HG02642 (cell line): Measurements from ENCODE around the gene NEK6.

Source experiments
- ATAC-seq: cut with Tn5 transposase; IDR thresholded peaks from one replicate; pipeline ENCODE4 v1.9.1; 2021; ENCODE audit warnings: mild to moderate bottlenecking; ENCODE audit not compliant: unreplicated experiment, poor library complexity

The NEK6 gene

GRCh38 chr9:124363326-124364096, 105.8 kb downstream of the NEK6 start:
- no peak for ATAC-seq

DNA sequence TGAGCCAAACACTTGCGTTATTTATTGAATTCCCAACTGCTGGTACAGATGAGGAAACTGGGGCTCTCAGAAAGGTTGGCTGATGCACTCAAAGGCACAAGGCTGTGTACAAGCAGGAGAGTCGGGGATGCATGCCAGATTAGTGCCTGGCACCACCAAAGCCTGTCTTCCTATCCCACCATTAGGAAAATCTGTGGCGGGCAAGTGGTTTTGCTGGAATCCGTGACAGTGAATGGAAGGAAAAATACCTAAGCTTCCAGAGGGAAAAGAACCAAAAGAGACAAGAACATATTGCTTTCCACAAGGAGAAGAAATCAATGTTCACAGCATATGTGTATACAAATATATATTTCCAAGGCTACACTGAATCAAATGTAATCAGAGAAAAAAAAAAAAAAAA, 106.4 kb downstream of the NEK6 start:
- ATAC-seq: no peak

GRCh38 chr9:124365036-124365435, 107.3 kb downstream of the NEK6 start:
- no peak for ATAC-seq

DNA sequence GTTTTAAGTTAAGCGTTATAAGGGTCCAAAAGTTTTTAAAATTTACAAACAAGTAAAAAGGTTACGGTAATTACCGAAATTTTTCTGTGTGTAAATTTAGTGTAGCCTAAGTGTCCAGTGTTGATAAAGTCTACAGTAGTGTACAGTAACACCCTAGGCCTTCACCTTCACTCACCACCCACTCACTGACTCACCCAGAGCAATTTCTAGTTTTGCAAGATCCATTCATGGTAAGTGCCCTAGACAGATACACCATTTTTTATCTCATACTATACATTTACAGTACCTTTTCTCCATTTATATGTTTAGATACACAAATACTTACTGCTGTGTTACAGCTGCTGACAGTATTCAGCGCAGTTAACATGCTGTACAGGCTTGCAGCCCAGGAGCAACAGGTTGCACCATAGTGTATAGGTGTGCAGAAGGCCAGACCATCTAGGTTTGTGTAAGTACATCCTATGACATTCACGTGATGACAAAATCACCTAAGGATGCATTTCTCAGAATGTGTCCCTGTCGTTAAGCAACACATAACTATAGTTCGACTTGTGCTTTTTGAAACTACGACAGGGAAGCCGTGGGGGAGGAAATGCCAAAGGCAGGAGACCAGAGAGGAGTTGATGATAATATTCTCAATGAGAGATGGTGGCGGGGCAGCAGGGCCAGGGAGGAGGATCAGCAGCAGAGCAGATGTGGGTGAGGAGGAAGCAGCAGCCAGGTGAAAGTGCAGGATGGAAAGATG, 108.9 kb downstream of the NEK6 start:
- no peak for ATAC-seq

- no peak for ATAC-seq
Observed at GRCh38 chr9:124368692-124369091, 110.9 kb downstream of the NEK6 start.

- no peak for ATAC-seq
Observed at GRCh38 chr9:124369231-124369797, 111.6 kb downstream of the NEK6 start.

- ATAC-seq: no peak
Observed at GRCh38 chr9:124370896-124371582, 113.3 kb downstream of the NEK6 start.

DNA sequence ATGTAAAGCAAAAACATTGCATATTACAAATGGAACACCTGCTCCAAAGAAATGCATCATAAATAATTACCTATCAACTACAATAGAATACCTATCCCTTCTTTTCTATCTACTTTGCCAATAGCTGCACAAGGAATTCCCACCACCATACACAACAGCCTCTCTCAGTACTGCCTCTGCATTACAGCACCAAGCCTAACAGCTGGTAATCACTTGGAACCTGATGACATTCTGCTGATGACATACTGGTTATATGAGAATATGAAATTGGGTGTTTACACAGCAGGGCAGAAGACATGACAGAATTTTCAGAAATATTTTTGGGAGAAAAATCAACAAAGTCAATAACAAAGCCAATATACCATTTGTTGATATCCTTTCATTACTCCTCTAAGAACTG, 114.3 kb downstream of the NEK6 start:
- ATAC-seq: no peak

DNA sequence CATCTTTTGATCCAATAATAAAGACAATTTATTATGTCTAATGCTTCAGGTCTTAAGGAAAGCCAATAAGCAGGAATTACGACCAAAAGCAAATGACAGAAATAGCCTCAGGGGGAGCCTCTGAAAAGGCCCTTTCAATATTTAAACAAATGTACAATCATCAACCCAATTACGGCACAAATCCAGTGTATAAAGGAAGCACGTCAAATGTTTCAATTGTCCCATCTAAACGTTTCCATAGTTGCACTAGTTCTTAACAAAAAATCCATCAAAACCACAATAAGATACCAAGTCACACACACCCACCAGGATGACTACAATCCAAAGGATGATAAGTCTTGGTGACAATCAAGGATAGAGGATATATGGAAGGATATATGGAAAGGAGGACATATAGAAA, 115.6 kb downstream of the NEK6 start:
- ATAC-seq: no peak

- no peak for ATAC-seq
Observed at GRCh38 chr9:124373851-124374250, 116.1 kb downstream of the NEK6 start.

GRCh38 chr9:124375726-124376125, 118.0 kb downstream of the NEK6 start:
- ATAC-seq: no peak

DNA sequence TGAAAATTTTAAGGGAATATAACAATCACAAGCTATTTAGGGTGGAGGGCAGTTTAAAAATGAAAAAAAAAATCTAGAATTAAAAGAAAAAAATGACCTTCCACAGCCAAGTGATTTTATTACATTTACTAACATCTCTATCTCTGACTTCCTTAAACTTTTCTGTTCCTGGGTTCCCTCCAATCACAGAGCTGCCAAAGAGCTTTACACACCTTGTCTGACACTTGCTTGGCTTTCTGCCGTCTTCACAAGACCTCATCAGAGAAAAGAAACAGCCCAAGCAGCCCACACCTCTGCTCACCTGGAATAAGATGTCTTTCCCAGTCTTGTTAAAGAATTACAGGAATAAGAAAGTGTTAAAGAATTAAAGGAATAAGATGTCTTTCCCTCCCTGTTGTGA, 118.6 kb downstream of the NEK6 start:
- ATAC-seq: no peak

DNA sequence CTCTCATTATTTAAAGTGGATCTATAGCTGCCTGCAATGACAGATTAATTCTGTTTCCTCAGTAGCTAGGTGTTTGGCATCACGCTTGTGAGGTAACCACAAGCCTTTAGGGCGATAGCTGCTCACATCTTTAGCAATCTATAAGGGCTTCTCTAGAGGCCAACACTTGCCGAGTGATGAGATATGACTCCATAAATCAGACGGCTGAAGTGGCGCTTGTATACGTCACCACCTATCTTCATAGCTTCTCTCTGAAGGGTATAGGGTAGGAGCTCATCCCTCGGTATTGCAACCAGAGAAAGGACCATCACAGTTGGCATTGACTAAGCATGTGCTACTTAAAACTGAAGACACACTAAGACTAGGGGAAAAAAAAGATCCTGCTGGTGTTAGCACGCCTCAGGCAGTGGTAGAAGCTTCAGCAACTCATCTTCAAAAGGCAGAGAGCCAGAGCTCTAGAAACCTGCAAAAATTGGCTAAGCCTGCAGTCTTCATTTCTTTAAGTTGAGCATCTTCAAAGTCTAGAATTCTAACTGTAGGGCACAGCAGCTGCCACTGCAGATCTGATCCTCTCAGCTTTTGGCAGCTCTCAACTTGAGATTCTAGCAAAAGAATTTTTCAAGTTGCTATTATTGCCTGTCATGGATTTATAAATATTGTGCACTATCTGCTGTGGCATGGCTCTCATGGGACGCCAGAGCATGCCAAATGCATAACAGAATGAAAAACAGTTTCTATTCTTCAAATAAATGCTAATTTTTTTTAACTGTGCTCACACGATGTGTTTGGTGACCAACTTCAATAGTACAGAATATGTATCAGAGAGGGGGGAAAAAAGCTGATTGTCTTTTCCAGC, 120.0 kb downstream of the NEK6 start:
- ATAC-seq: no peak

DNA sequence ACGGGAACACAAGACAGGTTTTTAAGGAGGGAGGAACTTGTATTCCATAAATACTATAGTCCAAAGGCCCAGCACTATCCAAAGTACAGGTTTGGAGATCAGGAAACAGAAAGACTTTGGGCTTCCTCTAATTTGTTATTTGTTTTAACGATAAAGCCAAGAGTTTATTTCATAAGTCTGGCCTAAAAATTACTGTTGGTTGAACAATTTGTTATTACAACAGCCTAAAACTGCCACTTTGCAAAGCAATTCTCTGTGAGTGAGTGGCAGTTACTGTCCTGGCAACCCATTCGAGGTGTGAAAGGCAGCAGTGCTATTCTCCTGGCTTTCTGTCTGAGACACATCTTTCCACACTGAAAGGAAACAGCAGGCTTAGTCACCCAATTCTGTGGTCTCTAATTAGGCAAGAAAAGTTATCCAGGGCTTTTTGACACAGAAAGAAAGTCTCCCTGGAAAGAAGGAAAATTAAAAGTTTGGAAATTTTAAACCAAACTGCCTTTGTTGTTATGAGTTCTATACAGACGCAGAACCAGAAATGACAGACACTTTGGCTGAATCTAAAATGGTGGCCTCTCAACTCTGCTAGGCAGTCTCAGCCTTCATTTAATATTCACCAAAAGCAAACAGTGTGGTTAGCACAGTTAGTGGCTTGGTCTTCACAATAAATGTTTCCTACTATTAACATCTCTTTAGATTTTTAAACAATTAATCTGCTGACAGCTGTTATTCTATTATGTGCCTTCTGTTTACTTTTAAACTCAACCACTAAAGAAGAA, 123.6 kb downstream of the NEK6 start:
- ATAC-seq: no peak

GRCh38 chr9:124384210-124384609, 126.5 kb downstream of the NEK6 start:
- ATAC-seq: no peak

DNA sequence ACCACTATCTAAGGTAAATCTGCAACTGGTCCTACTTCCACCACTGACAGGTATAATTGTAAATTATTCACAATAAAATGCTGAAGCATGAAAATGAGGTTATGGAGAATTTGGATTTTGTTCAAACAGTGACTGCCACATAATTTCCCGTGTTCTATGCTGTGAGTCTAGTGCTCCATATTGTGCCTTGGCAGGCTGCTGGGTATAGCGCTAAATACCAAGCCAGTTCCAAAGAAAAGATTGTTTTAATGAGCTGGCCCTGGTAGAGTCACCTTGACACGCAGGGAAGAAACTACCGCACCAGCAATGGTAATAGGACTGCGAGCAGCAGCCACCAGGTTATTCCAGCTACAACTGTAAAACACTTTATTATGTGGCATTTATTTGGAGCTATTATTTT, 127.1 kb downstream of the NEK6 start:
- no peak for ATAC-seq

GRCh38 chr9:124385623-124386022, 127.9 kb downstream of the NEK6 start:
- ATAC-seq: no peak

DNA sequence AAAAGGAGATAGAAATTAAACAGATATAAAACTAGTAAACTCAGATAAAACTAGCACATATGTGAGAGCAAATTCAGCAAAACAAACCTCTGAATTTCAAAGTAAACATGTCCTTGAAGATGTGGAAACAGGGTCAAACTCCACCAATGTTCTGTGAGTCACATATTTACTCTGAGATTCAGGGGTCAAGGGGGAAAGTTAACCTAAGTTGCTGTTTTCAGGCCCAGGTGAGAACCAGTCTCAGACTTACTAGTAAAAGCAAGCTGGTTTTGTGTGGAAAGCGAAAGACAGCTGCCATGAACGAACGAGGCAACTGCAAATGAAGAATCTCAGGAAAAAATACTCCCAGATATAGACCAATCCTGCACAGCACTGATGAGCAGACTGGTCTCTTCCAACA, 128.5 kb downstream of the NEK6 start:
- no peak for ATAC-seq

- no peak for ATAC-seq
Observed at GRCh38 chr9:124388275-124389048, 130.7 kb downstream of the NEK6 start.
